ENCODE data around the gene VNN1. TPM values are rescaled to one million over a fixed set of nuclear protein-coding genes. Genes with fewer than 3 reads are reported as not detected.
A peak's percentile ranks its signal among the peaks of the same experiment; 100 is the strongest.

The VNN1 gene
- total RNA-seq, 1 donor from 2014 or later: not detected

- Mint-ChIP-seq H3K4me1 (no peaks in the 10 kb centered on the region), H3K27me3 (ENCODE audit: low read depth) (no peaks in the 10 kb centered on the region), H3K36me3 (ENCODE audit: low read depth) (no peaks in the 10 kb centered on the region), H3K9me3 (no peaks in the 10 kb centered on the region), H3K27ac (ENCODE audit: unreplicated experiment) (no peak overlapping the region), H3K4me3 (no peak overlapping the region)
- TF ChIP-seq, protein P1, sequence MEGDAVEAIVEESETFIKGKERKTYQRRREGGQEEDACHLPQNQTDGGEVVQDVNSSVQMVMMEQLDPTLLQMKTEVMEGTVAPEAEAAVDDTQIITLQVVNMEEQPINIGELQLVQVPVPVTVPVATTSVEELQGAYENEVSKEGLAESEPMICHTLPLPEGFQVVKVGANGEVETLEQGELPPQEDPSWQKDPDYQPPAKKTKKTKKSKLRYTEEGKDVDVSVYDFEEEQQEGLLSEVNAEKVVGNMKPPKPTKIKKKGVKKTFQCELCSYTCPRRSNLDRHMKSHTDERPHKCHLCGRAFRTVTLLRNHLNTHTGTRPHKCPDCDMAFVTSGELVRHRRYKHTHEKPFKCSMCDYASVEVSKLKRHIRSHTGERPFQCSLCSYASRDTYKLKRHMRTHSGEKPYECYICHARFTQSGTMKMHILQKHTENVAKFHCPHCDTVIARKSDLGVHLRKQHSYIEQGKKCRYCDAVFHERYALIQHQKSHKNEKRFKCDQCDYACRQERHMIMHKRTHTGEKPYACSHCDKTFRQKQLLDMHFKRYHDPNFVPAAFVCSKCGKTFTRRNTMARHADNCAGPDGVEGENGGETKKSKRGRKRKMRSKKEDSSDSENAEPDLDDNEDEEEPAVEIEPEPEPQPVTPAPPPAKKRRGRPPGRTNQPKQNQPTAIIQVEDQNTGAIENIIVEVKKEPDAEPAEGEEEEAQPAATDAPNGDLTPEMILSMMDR (conservative IDR thresholded peaks at IDR 0.05): no peak
- DNase-seq (ENCODE audit: low read depth, low spot score): no peak
Measured at GRCh38 chr6:132725947-132726607, 12.2 kb upstream of the VNN1 start.

GRCh38 chr6:132725471-132725870 is 11.6 kb upstream of the VNN1 start:
- no peak overlapping the region for H3K27ac Mint-ChIP-seq (ENCODE audit: unreplicated experiment)
- TF ChIP-seq, protein P1 (conservative IDR thresholded peaks at IDR 0.05): no peak

DNA sequence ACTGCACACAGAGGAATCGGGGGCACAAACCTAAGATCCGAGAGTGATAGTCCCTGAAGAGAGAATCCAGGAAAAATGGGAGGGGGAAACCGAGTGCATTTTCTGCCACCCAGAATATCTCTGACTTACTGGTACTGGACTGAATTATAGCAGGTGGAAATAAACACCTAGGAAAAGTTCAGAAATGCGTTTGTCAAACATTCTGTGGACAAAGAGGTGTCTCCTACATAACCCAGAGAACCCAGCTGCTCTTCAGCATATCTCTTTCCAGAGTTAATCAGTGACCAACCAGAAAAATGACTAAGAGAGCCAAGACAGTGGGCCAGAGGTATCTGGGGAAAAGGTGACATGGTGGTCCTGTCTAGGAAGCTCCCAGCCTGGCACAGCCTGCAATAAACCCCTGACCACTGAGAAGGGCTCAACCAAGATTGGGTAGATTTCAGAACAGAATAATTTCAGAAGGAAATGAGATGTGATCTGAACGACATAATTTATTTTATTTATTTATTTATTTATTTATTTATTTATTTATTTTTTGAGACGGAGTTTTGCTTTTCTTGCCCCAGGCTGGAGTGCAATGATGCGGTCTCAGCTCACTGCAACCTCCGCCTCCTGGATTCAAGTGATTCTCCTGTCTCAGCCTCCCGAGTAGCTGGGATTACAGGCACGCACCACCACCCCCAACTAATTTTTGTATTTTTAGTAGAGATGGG is 6.0 kb upstream of the VNN1 start:
- TF ChIP-seq, protein P1 (conservative IDR thresholded peaks at IDR 0.05): no peak
- Mint-ChIP-seq H3K36me3 (ENCODE audit: low read depth) (no peaks in the 10 kb centered on the region), H3K4me3 (no peak overlapping the region), H3K4me1 (no peaks in the 10 kb centered on the region), H3K9me3 (no peaks in the 10 kb centered on the region), H3K27me3 (ENCODE audit: low read depth) (no peaks in the 10 kb centered on the region), H3K27ac (ENCODE audit: unreplicated experiment) (no peak overlapping the region)
- DNase-seq (ENCODE audit: low read depth, low spot score): no peak

More at GRCh38 chr6:132725471-132725870, 11.6 kb upstream of the VNN1 start:
- no peaks in the 10 kb centered on the region for H3K36me3 Mint-ChIP-seq (ENCODE audit: low read depth)
- no peak for DNase-seq (ENCODE audit: low read depth, low spot score)
- no peak overlapping the region for H3K4me3 Mint-ChIP-seq
- no peaks in the 10 kb centered on the region for H3K9me3 Mint-ChIP-seq
- no peaks in the 10 kb centered on the region for H3K4me1 Mint-ChIP-seq
- H3K27me3 Mint-ChIP-seq (ENCODE audit: low read depth): no peaks in the 10 kb centered on the region

- Mint-ChIP-seq H3K36me3 (ENCODE audit: low read depth) (no peaks in the 10 kb centered on the region), H3K4me1 (no peaks in the 10 kb centered on the region), H3K4me3 (no peak overlapping the region), H3K27ac (ENCODE audit: unreplicated experiment) (no peak overlapping the region), H3K9me3 (no peaks in the 10 kb centered on the region), H3K27me3 (ENCODE audit: low read depth) (no peaks in the 10 kb centered on the region)
- no peak for DNase-seq (ENCODE audit: low read depth, low spot score)
- TF ChIP-seq, protein P1 (conservative IDR thresholded peaks at IDR 0.05): no peak
Measured at GRCh38 chr6:132715881-132716637, 2.2 kb upstream of the VNN1 start.

- no peaks in the 10 kb centered on the region for H3K36me3 Mint-ChIP-seq (ENCODE audit: low read depth)
- no peak overlapping the region for H3K27ac Mint-ChIP-seq (ENCODE audit: unreplicated experiment)
- DNase-seq (ENCODE audit: low read depth, low spot score): peak; percentile 16
- H3K27me3 Mint-ChIP-seq (ENCODE audit: low read depth): no peaks in the 10 kb centered on the region
- no peaks in the 10 kb centered on the region for H3K4me1 Mint-ChIP-seq
- TF ChIP-seq, protein P1 (conservative IDR thresholded peaks at IDR 0.05): peak; percentile 44
- H3K9me3 Mint-ChIP-seq: no peaks in the 10 kb centered on the region
- no peak overlapping the region for H3K4me3 Mint-ChIP-seq
Measured at GRCh38 chr6:132715204-132715603, 1.3 kb upstream of the VNN1 start.

Data from neural crest cell (in vitro differentiated cells).